ENCODE data around the gene GSN. TPM values are rescaled to one million over a fixed set of nuclear protein-coding genes. Genes with fewer than 3 reads are reported as not detected.

Gene GSN
- total and polyA plus RNA-seq, 2 of the 13 experiments (the other 11 are each of a cell fraction or from before 2014, with no cell fraction given), result 294 to 307 TPM

DNA sequence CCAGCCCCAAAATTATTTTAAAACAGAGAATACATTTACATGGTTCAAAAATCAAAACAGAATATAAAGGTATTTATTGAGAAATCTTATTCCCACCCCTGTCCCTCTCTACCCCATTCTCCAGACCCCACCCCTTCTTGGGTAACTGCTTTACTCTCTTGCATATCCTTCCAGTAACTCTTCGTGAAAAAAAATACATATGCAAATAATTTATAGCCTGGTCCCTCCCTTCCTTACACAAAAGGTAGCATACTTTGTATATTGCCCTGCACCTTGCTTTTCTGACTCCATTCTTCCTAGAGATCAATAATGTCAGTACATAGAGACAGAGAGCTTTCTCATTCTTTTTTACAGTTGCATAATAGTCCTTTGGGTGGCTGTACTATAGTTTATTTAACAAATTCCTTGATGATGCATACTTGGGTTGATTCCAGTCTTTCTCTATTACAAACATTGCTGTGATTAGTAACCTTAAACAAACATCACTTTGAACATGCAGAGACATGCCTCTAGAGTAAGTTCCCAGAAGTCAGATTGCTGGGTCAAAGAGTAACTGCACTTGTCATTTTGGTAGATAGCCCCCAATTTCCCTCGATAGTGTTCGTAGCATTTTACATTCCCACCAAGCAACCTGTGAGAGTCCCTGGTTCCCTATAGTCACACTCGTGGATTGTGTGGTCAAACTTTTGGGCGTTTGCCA is 54.2 kb downstream of the GSN start (continued):
- no peak for TF ChIP-seq ZNF607 (CRISPR knock-in tag; IDR thresholded peaks at IDR 0.05; ENCODE audit: borderline replicate concordance)
- TF ChIP-seq NR2C2 (CRISPR knock-in tag; IDR thresholded peaks at IDR 0.05; ENCODE audit: borderline replicate concordance), result peak; percentile 51
- TF ChIP-seq MED1 (CRISPR knock-in tag; IDR thresholded peaks at IDR 0.05), result peak; percentile 94
- TF ChIP-seq EEA1 (CRISPR knock-in tag; IDR thresholded peaks at IDR 0.05; ENCODE audit: borderline replicate concordance), result no peak
- TF ChIP-seq ZNF660 (CRISPR knock-in tag; IDR thresholded peaks at IDR 0.05; ENCODE audit: borderline replicate concordance, low read depth), result no peak
- TF ChIP-seq MIER3 (CRISPR knock-in tag; IDR thresholded peaks at IDR 0.05; ENCODE audit: borderline replicate concordance), result peak; percentile 78; the same call in 1 of the 2 replicates
- 0 out of 2 replicates have a peak, but pooled peaks have one; percentile 62 for TF ChIP-seq ZNF710 (CRISPR knock-in tag; IDR thresholded peaks at IDR 0.05; ENCODE audit: borderline replicate concordance)
- peak; percentile 85 for TF ChIP-seq NR2F6 (IDR thresholded peaks at IDR 0.05)
- TF ChIP-seq NR2F6 (CRISPR knock-in tag; IDR thresholded peaks at IDR 0.05), result peak; percentile 91
- no peak for TF ChIP-seq MAFG (CRISPR knock-in tag; IDR thresholded peaks at IDR 0.05)
- TF ChIP-seq GATA4 (IDR thresholded peaks at IDR 0.05; ENCODE audit: borderline replicate concordance, low read depth), result peak; percentile 72; the same call in 1 of the 2 replicates
- TF ChIP-seq, protein P1, sequence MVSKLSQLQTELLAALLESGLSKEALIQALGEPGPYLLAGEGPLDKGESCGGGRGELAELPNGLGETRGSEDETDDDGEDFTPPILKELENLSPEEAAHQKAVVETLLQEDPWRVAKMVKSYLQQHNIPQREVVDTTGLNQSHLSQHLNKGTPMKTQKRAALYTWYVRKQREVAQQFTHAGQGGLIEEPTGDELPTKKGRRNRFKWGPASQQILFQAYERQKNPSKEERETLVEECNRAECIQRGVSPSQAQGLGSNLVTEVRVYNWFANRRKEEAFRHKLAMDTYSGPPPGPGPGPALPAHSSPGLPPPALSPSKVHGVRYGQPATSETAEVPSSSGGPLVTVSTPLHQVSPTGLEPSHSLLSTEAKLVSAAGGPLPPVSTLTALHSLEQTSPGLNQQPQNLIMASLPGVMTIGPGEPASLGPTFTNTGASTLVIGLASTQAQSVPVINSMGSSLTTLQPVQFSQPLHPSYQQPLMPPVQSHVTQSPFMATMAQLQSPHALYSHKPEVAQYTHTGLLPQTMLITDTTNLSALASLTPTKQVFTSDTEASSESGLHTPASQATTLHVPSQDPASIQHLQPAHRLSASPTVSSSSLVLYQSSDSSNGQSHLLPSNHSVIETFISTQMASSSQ (IDR thresholded peaks at IDR 0.05; ENCODE audit: low read depth), result peak; percentile 81
- TF ChIP-seq, protein P1 (CRISPR knock-in tag; IDR thresholded peaks at IDR 0.05; ENCODE audit: borderline replicate concordance), result peak; percentile 46; the same call in 1 of the 2 replicates
- peak; percentile 89 for TF ChIP-seq HNF4A (CRISPR knock-in tag; IDR thresholded peaks at IDR 0.05)
- TF ChIP-seq SIX1 (CRISPR knock-in tag; IDR thresholded peaks at IDR 0.05; ENCODE audit: borderline replicate concordance), result peak; percentile 68; the same call in 1 of the 2 replicates
- TF ChIP-seq ZNF3 (CRISPR knock-in tag; IDR thresholded peaks at IDR 0.05), result peak; percentile 90
- no peak for TF ChIP-seq ZBTB7A (CRISPR knock-in tag; IDR thresholded peaks at IDR 0.05)
- TF ChIP-seq FOSL1 (CRISPR knock-in tag; IDR thresholded peaks at IDR 0.05; ENCODE audit: borderline replicate concordance), result peak; percentile 74; the same call in 1 of the 2 replicates
- TF ChIP-seq PAXIP1 (CRISPR knock-in tag; conservative IDR thresholded peaks at IDR 0.05), result peak; percentile 93

Measured in HepG2 (cell line).